Uterus (tissue), 2 donors: Measurements from ENCODE around the gene ANP32A.

Source experiments
- CTCF ChIP-seq, 4 experiments: fragments of 200-600 bp in 2 of 4; fragments of 450-650 bp in 2 of 4; sonication (generic) in 2 of 4; IDR thresholded peaks; one replicate each; pipeline ENCODE4 v1.5.1; 2016 to 2019; ENCODE audit warnings: antibody characterized with exemption in 4 of 4, mild to moderate bottlenecking in 2 of 4, moderate library complexity in 1 of 4
- POLR2A ChIP-seq, 2 donors: fragments of 450-650 bp; IDR thresholded peaks; one replicate each; pipeline ENCODE4 v1.6.1; 2016; ENCODE audit warnings: antibody characterized with exemption in 2 of 2, mild to moderate bottlenecking in 1 of 2, moderate library complexity in 1 of 2

DNA sequence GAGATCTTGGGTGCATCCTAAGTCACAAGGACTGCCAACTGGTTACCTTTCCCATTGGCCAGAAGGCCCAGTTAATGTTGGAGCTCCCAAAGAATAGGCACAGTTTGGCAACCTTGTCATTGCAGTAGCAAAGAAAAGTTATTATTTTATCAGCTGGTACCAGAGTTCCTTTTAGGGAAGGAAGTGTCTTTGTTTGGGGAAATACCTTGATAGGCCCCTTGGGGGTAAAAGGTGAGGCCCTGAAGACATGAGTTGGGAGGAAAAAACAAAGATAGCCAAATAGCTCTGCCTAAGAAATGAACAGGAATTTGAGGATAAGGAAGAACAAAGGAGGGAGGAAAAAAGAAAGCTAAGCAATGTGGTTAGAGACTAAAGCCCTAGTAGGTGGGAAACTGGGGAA is 85.8 kb downstream of the ANP32A start:
- no peak for TF ChIP-seq CTCF (IDR thresholded peaks at IDR 0.05)
- no peak for TF ChIP-seq POLR2A (IDR thresholded peaks at IDR 0.05)
